Cerebellar nuclear complex (tissue), 1 donor: ENCODE measurements around the gene ARL6IP1.
"Not testable (repeated sequence)": the region's sequence is repeated elsewhere in the genome, so short reads cannot be mapped to it uniquely, and the experiment has no call there.

Experiments used
- DNase-seq, 2 experiments: peaks; one replicate each; lab custom pipeline; 2025; lab: John Stamatoyannopoulos, UW

The ARL6IP1 gene

DNA sequence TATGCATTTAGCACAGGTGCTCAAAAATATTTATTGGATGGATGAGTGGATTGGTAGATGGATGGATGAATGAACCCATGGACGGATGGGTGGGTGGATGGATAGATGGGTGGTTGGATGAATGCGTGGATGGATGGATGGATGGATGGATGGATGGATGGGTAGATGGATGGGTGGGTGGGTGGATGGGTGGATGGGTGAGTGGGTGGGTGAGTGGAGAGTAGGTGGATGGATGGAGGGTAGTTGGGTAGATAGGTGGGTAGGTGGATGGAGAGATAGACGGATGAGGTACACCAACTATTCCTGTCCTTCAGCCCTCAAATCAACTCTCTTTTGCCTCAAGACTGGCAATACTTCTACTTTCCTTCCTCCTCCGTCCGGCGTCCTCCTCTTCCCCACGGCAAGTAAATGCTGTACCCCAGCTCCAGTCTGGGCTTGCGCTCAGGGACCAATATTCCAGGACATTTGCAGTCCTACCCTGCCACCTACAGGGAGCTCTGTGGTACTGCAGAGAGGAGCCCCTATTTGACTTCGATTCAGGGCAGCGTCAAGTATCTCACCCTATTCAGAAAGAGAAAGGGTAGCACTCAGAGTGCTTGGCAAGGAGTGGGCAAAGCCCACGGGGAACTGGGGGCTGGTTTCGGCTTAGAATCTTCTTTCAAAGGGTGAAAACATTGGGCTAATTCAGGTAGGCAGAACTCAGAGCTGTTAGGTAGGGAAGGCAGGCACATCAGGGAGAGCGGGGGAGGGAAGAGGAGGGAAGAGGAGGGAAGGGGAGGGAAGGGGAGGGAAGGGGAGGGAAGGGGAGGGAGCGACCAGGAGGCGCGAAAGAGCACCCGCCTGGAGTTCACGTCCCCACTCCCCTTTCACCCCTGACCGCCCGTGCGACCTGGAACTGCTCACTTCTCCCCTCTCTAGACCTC, 41.5 kb downstream of the ARL6IP1 start:
- DNase-seq, result peak in 1 of 2 experiments; percentile 18

- not testable (repeated sequence) for DNase-seq
Observed at GRCh38 chr16:18757960-18758660, 43.2 kb downstream of the ARL6IP1 start.

- DNase-seq, result not testable (repeated sequence)
Observed at GRCh38 chr16:18756639-18757038, 44.7 kb downstream of the ARL6IP1 start.

DNA sequence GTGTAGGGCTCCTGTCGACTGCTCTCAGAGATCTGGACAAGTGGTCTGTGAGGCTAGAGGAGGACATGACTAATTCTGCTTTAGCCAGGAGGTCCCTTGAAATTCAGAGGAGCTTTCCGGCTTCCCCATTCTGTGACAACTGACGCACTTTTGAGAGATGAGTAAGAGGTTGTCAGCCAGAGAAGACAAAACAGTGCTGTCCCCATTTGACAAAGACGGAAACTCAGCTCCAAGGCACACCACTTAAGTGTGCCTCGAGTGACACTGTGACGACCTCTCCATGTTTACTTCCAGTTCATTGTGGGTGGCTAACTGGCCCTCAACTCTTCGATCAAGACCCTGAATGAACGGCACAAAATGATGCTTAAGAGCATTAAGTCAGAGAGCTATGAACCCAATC, 58.5 kb downstream of the ARL6IP1 start:
- DNase-seq, result not testable (repeated sequence)
